K562 (cell line): ENCODE results near the gene MAP4K5.

Experiments
- CAMTA2 ChIP-seq: fragments of 250-450 bp; sonication (Bioruptor Pico); conservative IDR thresholded peaks from 2 replicates; pipeline ENCODE4 v1.5.1; 2022
- ELF1 ChIP-seq: fragments of 200-800 bp; sonication (Bioruptor generic); IDR thresholded peaks from 2 replicates; pipeline ENCODE4 v1.6.1; 2016; ENCODE audit warnings: missing genetic modification characterization, missing compliant biosample characterization
- MYC ChIP-seq, 2 experiments: fragments of 250-450 bp in 1 of 2; sonication (Bioruptor Pico) in 1 of 2; IDR thresholded peaks; 2 replicates each; pipeline versions ENCODE4 v1.5.1 to v1.6.1; 2012 to 2021; ENCODE audit warnings: low read depth in 2 of 2, borderline replicate concordance in 1 of 2, improper control_type of control experiment in 1 of 2, low read length in 1 of 2, mild to moderate bottlenecking in 1 of 2, moderate library complexity in 1 of 2
- PHF8 ChIP-seq: fragments of 200-600 bp; sonication (generic); IDR thresholded peaks from 2 replicates; pipeline ENCODE4 v1.6.1; 2012; ENCODE audit warnings: mixed run types, mild to moderate bottlenecking, inconsistent platforms, low read length, moderate library complexity, borderline replicate concordance
- RBFOX2 ChIP-seq: fragments of 200-400 bp; formaldehyde crosslinking; IDR thresholded peaks from 2 replicates; pipeline ENCODE4 v1.6.1; 2017; ENCODE audit warnings: low read depth, mild to moderate bottlenecking, low read length, moderate library complexity
- STAT6 ChIP-seq: sonication (generic); formaldehyde crosslinking; IDR thresholded peaks from 2 replicates; pipeline ENCODE4 v1.8.1; 2023; ENCODE audit warnings: mild to moderate bottlenecking, missing genetic modification reagents
- ZNF184 ChIP-seq: sonication (generic); formaldehyde crosslinking; IDR thresholded peaks from 2 replicates; pipeline ENCODE4 v1.5.0; 2020; ENCODE audit warnings: missing genetic modification reagents

GRCh38 chr14:50373959-50374358 lies 158.4 kb downstream of the MAP4K5 start:
- no peak for TF ChIP-seq ELF1 (tag)
- no peak for TF ChIP-seq ZNF184 (CRISPR knock-in tag)
- no peak for TF ChIP-seq RBFOX2
- TF ChIP-seq STAT6 (CRISPR knock-in tag): no peak
- TF ChIP-seq PHF8: no peak
- no peak for TF ChIP-seq CAMTA2 (CRISPR knock-in tag)
- TF ChIP-seq MYC (IDR thresholded peaks at IDR 0.05; ENCODE audit: low read depth, low read length): no peak
- no peak for TF ChIP-seq MYC (CRISPR knock-in tag; IDR thresholded peaks at IDR 0.05; ENCODE audit: borderline replicate concordance, low read depth)
